GM12864 (cell line): ENCODE measurements around the gene TMEM184A.

Experiments used
- DNase-seq: peaks from one replicate; pipeline ENCODE4 v3.0.0-alpha.2; 2011; ENCODE audit warnings: low read depth
- H3K4me3 ChIP-seq: 2 replicates; pipeline ENCODE4 v1.5.1; 2011; ENCODE audit warnings: mild to moderate bottlenecking, low read depth, low read length, control low read depth
- TF ChIP-seq, protein P1 (sequence below): IDR thresholded peaks from 2 replicates; pipeline ENCODE4 v1.5.1; 2011; ENCODE audit warnings: low read depth, mild to moderate bottlenecking, moderate library complexity, low read length, control low read depth, inconsistent platforms; ENCODE audit errors: missing control alignments

Gene TMEM184A

DNA sequence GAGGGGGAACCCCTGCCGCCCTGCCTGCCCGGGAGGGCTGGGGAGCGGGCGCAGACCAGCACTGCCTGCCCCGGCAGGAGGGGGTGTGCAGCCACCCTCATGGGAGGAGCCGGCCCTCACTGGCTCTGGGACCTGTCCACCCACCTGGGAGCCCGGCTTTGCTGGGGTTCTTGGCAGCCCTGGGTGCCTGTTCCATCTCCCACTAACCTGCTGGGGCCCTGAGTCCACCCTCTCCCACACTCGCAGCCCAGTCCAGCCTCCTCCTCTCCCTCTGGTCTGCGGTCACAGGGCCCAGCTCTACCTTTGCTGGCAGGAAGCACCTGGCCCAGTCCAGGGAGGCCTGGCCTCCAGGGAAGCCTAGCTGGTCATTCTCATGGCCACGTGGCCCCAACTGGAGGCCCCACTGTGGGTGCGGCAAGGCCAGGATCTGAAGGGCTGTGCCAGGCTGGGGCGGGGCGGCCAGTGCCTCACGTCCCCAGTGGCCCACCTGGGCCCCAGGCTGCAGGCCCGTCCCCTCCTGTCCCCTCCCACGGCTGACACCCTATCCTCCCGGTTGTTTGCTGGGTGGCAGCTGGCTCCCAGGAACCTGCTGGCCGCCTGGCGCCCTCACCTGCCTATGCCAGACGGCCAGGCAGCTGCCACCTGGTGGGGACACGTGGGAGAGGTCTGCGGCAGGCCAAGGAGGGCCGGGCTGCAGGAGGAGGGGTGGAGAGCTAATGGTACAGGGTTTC is at the start of gene TMEM184A:
TSS of gene TMEM184A (minus strand) at position 393 of the 731 bp plus-strand sequence. CDS start 721 bp downstream, outside the sequence.
- no peak within 1 kb of the TSS for H3K4me3 ChIP-seq
- TF ChIP-seq, protein P1, sequence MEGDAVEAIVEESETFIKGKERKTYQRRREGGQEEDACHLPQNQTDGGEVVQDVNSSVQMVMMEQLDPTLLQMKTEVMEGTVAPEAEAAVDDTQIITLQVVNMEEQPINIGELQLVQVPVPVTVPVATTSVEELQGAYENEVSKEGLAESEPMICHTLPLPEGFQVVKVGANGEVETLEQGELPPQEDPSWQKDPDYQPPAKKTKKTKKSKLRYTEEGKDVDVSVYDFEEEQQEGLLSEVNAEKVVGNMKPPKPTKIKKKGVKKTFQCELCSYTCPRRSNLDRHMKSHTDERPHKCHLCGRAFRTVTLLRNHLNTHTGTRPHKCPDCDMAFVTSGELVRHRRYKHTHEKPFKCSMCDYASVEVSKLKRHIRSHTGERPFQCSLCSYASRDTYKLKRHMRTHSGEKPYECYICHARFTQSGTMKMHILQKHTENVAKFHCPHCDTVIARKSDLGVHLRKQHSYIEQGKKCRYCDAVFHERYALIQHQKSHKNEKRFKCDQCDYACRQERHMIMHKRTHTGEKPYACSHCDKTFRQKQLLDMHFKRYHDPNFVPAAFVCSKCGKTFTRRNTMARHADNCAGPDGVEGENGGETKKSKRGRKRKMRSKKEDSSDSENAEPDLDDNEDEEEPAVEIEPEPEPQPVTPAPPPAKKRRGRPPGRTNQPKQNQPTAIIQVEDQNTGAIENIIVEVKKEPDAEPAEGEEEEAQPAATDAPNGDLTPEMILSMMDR, result peak; percentile 38
- no peak for DNase-seq

DNA sequence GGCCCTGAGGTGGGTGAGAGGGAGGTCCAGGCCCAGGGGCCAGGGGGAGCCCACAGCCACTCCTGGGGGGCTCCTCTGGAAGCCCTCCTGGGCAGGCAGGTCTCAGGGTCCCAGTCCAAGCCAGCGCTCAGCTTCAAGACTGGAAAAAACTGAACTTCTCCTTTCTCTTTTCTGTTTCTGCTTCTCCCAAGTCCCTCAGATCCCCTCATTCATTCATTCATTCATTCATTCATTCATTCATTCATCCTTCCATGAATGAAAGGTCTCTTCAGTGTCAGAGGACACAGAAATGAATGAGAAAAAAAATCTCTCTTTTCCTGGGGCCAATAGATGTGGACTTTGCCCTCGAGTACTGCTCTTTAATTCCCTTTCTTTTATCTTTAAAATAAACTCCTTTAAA is 48.4 kb upstream of the TMEM184A start:
- no peak overlapping the region for H3K4me3 ChIP-seq
- no peak for DNase-seq
- TF ChIP-seq, protein P1, result no peak

DNA sequence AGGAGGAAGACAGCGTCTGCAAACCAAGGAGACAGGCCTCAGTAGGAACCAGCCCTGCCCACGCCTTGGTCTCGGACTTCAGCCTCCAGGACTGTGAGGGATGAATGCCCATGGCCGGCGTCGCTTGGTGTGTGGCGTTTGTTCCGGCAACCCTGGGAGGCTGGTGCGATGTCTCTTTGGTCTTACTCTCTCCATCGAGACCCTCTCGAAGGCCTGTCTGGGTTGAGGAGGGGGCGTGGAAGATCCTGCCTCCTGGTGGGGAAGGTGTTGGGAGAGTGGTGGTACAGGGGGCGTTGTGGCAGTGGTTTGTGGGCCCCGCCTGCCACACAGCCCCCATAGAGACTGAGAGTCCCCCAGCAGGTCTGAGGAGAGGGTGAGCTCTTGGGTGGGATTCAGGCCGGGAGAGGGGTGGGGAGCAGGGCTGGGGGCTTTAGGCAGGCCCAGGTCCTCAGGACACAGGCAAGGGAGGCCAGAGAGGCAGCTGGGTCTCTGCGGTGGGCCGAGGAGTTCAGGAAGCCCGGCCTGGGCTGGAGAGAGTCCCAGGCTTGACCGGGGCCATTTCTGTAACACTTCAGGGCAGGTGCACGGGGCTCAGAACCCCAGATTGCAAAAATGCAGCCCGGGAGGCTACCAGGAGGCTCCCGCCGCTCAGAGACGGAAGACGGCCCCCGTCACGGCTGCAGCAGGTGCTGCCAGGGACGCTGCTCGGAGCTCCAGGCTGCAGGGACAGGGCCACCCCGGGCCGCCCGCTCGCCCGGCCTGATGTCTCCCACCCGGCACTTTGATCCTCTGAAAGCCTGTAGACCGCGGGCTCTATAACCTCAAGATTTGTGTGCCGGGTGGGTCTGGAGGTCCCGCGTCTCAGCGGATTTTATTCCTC is 47.6 kb upstream of the TMEM184A start:
- DNase-seq, result no peak

DNA sequence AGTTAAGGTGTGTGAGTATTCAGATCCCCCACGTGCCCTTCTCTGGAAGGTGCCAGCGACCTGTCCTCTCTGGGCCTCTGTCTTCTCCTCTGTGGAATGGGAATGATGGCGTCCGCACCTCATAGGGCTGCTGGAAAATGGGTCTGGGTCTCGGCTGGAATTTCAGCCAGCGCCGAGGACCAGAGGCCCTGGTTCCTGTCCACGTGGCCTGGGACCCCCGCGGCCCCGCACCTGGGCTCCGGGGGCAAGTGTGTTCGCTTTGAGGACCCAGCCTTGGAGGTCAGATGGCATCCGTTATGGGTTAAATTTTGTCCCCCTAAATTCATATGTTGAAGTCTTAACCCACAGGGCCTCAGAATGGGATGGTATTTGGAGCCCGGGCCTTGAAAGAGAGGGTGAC is 46.4 kb upstream of the TMEM184A start:
- TF ChIP-seq, protein P1, result no peak
- no peak overlapping the region for H3K4me3 ChIP-seq
- no peak for DNase-seq

More for the DNA sequence above, 47.6 kb upstream of the TMEM184A start:
- TF ChIP-seq, protein P1, result no peak
- no peak overlapping the region for H3K4me3 ChIP-seq

DNA sequence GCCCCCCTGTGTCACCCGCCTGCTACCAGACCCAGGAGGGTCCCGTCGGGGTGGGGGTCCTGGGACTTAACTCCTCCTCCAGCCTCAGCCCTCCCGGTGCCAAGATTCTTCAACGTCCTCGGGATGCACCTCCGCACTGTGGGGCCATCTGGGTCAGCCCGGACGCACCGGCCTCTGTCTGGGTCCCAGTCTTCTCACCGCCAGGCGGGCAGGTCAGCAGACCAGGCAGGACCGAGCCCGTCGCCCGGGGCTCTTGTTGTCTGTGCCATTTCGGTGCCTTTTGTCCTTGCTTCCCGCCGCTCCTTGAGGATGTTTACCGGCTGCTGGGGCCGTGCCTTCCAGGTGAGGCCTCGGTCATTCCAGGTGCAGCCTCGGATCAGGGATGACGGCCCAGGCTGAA is 46.0 kb upstream of the TMEM184A start:
- TF ChIP-seq, protein P1, result no peak
- no peak overlapping the region for H3K4me3 ChIP-seq
- DNase-seq, result no peak

DNA sequence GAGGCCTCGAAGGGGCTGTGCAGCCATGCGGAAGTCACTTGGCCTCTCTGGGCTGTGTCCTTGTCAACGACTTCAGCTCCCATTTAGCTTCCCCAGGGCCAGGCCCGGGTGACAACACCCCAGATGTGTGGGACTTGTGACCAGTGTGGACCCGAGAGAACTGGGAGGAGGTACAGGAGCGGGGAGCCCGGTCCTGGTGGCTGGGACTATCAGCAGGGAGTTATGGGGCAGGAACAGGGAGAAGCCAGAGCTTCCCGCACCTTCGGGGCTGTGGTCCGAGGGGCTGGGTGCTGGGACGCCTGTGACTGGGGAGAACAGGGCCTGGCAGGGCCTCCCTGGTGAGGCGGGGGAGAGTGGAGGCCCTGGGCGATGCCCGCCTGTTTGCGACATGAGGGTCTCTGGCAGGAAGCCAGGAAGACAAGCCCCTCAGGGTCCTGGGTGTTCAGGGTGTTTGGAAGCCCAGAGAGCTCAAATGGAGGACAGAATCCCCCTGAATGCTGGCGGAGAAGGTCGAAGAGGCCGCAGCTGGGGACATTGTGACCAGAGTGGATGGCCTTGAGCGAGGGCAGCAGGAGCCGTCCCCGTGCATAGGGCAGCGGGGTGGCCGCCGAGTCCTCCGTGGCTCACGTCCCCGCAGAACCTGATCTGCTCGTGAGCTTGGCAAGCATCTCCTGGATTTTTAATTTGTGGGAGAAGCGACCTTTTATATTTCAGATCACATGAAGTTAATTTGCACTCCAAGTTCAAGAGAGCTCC is 43.8 kb upstream of the TMEM184A start:
- DNase-seq, result no peak
- TF ChIP-seq, protein P1, result no peak
- H3K4me3 ChIP-seq, result no peak overlapping the region
